SK-N-SH (cell line): ENCODE measurements around the gene ENTR1.

ENCODE experiments used
- CTCF ChIP-seq: fragments of 200-600 bp; sonication (generic); IDR thresholded peaks from 2 replicates; pipeline ENCODE4 v1.6.1; 2017; ENCODE audit warnings: antibody characterized with exemption, mild to moderate bottlenecking, moderate library complexity
- TAF1 ChIP-seq: IDR thresholded peaks from 2 replicates; pipeline ENCODE4 v1.6.1; 2012; ENCODE audit warnings: low read depth, mild to moderate bottlenecking, low read length, moderate library complexity, borderline replicate concordance
- TEAD4 ChIP-seq: IDR thresholded peaks from 2 replicates; pipeline ENCODE4 v1.4.0; 2012; ENCODE audit warnings: mild to moderate bottlenecking, borderline replicate concordance; ENCODE audit not compliant: insufficient read depth

- TF ChIP-seq CTCF: no peak
- no peak for TF ChIP-seq TAF1
- TF ChIP-seq TEAD4: no peak
Measured at GRCh38 chr9:136363949-136364748, 46.3 kb downstream of the ENTR1 start.
